ENCODE results near the gene DACT2. TPM values are rescaled to one million over a fixed set of nuclear protein-coding genes. Genes with fewer than 3 reads are reported as not detected.
"Not testable (repeated sequence)": the region's sequence is repeated elsewhere in the genome, so short reads cannot be mapped to it uniquely, and the experiment has no call there.

The DACT2 gene
- total RNA-seq, 3 donors from 2014 or later (not counting 1 experiment from before 2014, with no cell fraction given), result not detected

DNA sequence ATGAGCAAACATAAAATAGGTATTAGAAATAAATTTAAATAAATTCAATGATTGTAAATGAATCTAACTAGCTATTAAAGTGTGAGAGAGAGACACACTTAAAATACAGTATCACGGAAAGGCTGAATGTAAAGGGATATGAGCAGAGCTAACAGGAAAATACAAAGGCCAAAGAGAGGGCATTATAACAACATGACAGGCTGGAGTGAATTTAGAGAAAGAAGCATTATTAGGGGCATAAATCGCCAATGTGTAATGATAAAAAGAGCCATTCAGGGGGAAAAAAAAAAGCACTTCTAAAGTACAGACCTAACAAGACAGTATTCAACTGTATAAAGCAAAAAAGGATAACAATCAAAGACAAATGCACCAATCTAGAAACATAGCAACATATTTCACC lies 28.1 kb downstream of the DACT2 start:
- H3K27me3 Mint-ChIP-seq (ENCODE audit: low read depth in 2 of 2), result peaks cover 7 to 25% of the 10 kb centered on the region in 2 donors
- TF ChIP-seq, protein P1, sequence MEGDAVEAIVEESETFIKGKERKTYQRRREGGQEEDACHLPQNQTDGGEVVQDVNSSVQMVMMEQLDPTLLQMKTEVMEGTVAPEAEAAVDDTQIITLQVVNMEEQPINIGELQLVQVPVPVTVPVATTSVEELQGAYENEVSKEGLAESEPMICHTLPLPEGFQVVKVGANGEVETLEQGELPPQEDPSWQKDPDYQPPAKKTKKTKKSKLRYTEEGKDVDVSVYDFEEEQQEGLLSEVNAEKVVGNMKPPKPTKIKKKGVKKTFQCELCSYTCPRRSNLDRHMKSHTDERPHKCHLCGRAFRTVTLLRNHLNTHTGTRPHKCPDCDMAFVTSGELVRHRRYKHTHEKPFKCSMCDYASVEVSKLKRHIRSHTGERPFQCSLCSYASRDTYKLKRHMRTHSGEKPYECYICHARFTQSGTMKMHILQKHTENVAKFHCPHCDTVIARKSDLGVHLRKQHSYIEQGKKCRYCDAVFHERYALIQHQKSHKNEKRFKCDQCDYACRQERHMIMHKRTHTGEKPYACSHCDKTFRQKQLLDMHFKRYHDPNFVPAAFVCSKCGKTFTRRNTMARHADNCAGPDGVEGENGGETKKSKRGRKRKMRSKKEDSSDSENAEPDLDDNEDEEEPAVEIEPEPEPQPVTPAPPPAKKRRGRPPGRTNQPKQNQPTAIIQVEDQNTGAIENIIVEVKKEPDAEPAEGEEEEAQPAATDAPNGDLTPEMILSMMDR (IDR thresholded peaks at IDR 0.05), result no peak
- Histone ChIP-seq H3K27ac (ENCODE audit: low read length) (no peak overlapping the region), H3K4me3 (ENCODE audit: low read length) (no peak overlapping the region), H3K9me3 (ENCODE audit: control insufficient read depth, insufficient read depth, low read length) (no peaks in the 10 kb centered on the region), H3K4me1 (ENCODE audit: control insufficient read depth, insufficient read depth, low read length) (no peaks in the 10 kb centered on the region), H3K27me3 (ENCODE audit: control insufficient read depth, insufficient read depth, low read length) (no peaks in the 10 kb centered on the region), H3K36me3 (ENCODE audit: control insufficient read depth, insufficient read depth, low read length) (no peaks in the 10 kb centered on the region)
- no peak overlapping the region for H3K4me3 Mint-ChIP-seq
- WGBS (ENCODE audit: insufficient coverage), result 89% methylated on average over 1 of the region's 2 CpGs
- H3K27ac Mint-ChIP-seq, result no peak overlapping the region
- ATAC-seq, result no peak
- H3K9me3 Mint-ChIP-seq, result no peaks in the 10 kb centered on the region
- no peaks in the 10 kb centered on the region for H3K4me1 Mint-ChIP-seq
- DNase-seq, result no peak
- intact Hi-C loops (cut with micrococcal nuclease), result no loop called here
- H3K36me3 Mint-ChIP-seq, result no peaks in the 10 kb centered on the region

DNA sequence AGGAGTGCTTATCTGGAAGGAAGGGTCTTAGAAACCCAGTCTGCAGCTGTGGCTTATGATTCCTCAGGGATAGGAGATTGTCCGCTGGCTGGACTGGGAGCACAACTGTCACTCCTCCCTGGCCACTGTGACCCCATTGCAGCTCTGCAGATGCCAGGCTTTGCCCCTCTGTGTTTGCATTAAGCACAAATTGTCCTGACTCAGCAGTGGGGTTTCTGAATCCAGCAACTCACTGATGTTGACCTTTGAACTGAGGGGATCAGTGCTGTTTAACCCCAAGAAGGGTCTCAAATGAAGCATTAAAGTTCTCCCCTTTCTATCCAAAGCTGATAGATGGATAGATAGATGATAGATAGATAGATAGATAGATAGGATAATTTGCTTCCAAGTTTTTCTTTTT lies 29.5 kb downstream of the DACT2 start:
- intact Hi-C loops (cut with micrococcal nuclease), result no loop called here
- H3K36me3 ChIP-seq (ENCODE audit: control insufficient read depth, insufficient read depth, low read length), result no peaks in the 10 kb centered on the region
- H3K27me3 Mint-ChIP-seq (ENCODE audit: low read depth in 2 of 2), result peaks cover 2 to 16% of the 10 kb centered on the region in 2 donors
- no peaks in the 10 kb centered on the region for H3K4me1 ChIP-seq (ENCODE audit: control insufficient read depth, insufficient read depth, low read length)
- no peak for ATAC-seq
- no peak overlapping the region for H3K4me3 ChIP-seq (ENCODE audit: low read length)
- H3K4me1 Mint-ChIP-seq, result no peaks in the 10 kb centered on the region
- TF ChIP-seq, protein P1 (IDR thresholded peaks at IDR 0.05), result no peak
- no peak overlapping the region for H3K27ac ChIP-seq (ENCODE audit: low read length)
- no peak overlapping the region for H3K27ac Mint-ChIP-seq
- 76% methylated on average over 1 of the region's 1 CpG for WGBS (ENCODE audit: insufficient coverage)
- DNase-seq, result no peak
- H3K27me3 ChIP-seq (ENCODE audit: control insufficient read depth, insufficient read depth, low read length), result no peaks in the 10 kb centered on the region
- H3K9me3 ChIP-seq (ENCODE audit: control insufficient read depth, insufficient read depth, low read length), result no peaks in the 10 kb centered on the region
- no peaks in the 10 kb centered on the region for H3K36me3 Mint-ChIP-seq
- H3K9me3 Mint-ChIP-seq, result no peaks in the 10 kb centered on the region
- H3K4me3 Mint-ChIP-seq, result no peak overlapping the region

DNA sequence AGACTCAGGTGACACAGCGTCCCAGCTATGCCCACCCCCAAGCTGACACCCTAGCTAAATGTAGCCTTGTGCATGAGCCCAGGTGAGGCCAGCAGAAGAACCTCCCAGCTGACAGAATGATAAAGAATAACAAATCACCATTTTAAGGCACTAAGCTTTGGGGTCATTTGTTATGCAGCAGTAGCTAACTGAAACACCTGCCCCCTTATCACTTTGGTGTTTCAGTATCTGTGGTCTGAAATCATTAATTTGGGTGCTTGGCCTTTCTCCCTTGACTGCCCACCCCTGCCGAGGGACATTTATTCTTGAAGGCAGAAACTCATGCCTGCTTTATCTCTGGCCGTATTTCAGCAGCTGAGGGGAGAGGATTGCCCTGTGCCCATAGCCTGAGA lies 30.0 kb downstream of the DACT2 start:
- Mint-ChIP-seq H3K4me1 (no peaks in the 10 kb centered on the region), H3K27me3 (ENCODE audit: low read depth in 2 of 2) (peaks cover 2 to 13% of the 10 kb centered on the region in 2 donors), H3K9me3 (no peaks in the 10 kb centered on the region), H3K36me3 (no peaks in the 10 kb centered on the region), H3K4me3 (no peak overlapping the region), H3K27ac (no peak overlapping the region)
- Histone ChIP-seq H3K36me3 (ENCODE audit: control insufficient read depth, insufficient read depth, low read length) (no peaks in the 10 kb centered on the region), H3K4me3 (ENCODE audit: low read length) (no peak overlapping the region), H3K27ac (ENCODE audit: low read length) (no peak overlapping the region), H3K9me3 (ENCODE audit: control insufficient read depth, insufficient read depth, low read length) (no peaks in the 10 kb centered on the region), H3K27me3 (ENCODE audit: control insufficient read depth, insufficient read depth, low read length) (no peaks in the 10 kb centered on the region), H3K4me1 (ENCODE audit: control insufficient read depth, insufficient read depth, low read length) (no peaks in the 10 kb centered on the region)
- TF ChIP-seq, protein P1 (IDR thresholded peaks at IDR 0.05), result no peak
- intact Hi-C loops (cut with micrococcal nuclease), result no loop called here
- ATAC-seq, result no peak
- no peak for DNase-seq
- WGBS (ENCODE audit: insufficient coverage), result 86% methylated on average over 3 of the region's 3 CpGs

DNA sequence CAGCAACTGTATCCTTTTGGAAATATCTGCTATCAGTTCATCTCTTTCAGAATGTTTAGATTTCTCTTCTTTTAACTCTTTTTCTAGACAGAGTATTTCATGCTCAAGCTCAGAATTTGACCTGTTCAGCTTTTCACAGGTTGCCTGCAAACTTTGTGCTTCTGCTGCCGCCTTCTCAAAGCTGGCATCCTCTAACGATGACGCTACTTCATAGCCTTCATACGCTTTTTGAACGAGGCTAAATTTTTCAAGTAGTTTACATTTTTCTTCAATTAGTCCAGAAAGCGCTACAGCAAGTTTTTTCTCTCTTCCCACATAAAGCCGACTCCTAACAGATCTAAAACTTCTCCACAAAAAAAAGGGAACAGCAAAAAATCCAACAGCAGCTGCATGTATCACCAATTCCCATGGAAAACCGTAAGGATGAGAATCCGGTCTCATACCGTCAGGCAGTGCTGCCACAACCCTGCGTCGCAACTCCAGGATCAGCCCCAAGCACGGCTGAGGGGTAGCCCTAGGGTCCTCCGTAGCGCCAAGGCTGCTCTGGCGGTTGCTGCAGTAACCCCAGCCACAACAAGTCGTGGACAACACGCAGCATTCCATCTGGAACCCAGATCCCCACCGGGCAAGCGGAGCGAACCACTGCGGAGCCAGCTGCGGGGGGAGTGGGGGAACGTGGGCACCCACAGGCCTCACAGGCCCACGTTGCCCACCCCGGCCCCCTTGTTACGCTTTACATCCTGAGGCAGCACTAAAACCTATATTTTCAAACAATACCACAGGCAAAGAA lies 30.6 kb downstream of the DACT2 start:
- ATAC-seq, result no peak
- H3K27me3 Mint-ChIP-seq (ENCODE audit: low read depth in 2 of 2), result peaks cover 2 to 13% of the 10 kb centered on the region in 2 donors

DNA sequence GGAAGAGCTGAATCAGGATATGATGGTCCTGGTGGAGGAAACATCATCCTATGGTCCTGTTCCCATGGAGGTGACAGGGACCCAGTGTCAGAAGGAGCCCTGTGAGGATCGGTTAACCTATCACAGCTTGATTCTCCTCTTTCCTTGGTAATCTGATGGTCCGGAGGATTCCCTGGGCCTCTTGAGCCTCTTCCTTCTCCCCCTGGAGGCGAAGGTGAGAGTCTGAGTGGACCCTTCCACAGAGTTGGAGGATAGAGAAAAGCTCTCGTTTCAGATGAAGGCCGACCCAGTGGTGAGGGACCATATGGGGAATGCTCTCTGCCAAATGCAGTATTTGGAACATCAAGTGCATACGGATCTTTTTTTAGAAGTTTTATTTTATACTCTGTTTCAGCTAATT lies 32.1 kb downstream of the DACT2 start:
- ATAC-seq; DNase-seq; H3K9me3 ChIP-seq (ENCODE audit: control insufficient read depth, insufficient read depth, low read length); H3K4me3 ChIP-seq (ENCODE audit: low read length); intact Hi-C loops (cut with micrococcal nuclease); H3K4me3 Mint-ChIP-seq; H3K36me3 ChIP-seq (ENCODE audit: control insufficient read depth, insufficient read depth, low read length); H3K4me1 Mint-ChIP-seq; H3K27ac ChIP-seq (ENCODE audit: low read length); H3K36me3 Mint-ChIP-seq; H3K27me3 ChIP-seq (ENCODE audit: control insufficient read depth, insufficient read depth, low read length); H3K9me3 Mint-ChIP-seq; H3K4me1 ChIP-seq (ENCODE audit: control insufficient read depth, insufficient read depth, low read length); H3K27ac Mint-ChIP-seq: not testable (repeated sequence)
- WGBS (ENCODE audit: insufficient coverage), result 77% methylated on average over 6 of the region's 6 CpGs
- H3K27me3 Mint-ChIP-seq (ENCODE audit: low read depth in 2 of 2), result peaks cover 2 to 17% of the 10 kb centered on the region in 2 donors

More for the DNA sequence above, 30.6 kb downstream of the DACT2 start:
- Mint-ChIP-seq H3K4me3 (no peak overlapping the region), H3K36me3 (no peaks in the 10 kb centered on the region), H3K9me3 (no peaks in the 10 kb centered on the region), H3K4me1 (no peaks in the 10 kb centered on the region), H3K27ac (no peak overlapping the region)
- H3K9me3 ChIP-seq (ENCODE audit: control insufficient read depth, insufficient read depth, low read length), result no peaks in the 10 kb centered on the region
- intact Hi-C loops (cut with micrococcal nuclease), result no loop called here
- H3K4me1 ChIP-seq (ENCODE audit: control insufficient read depth, insufficient read depth, low read length), result no peaks in the 10 kb centered on the region
- no peaks in the 10 kb centered on the region for H3K36me3 ChIP-seq (ENCODE audit: control insufficient read depth, insufficient read depth, low read length)
- 89% methylated on average over 27 of the region's 27 CpGs for WGBS (ENCODE audit: insufficient coverage)
- no peak for DNase-seq
- no peak overlapping the region for H3K27ac ChIP-seq (ENCODE audit: low read length)
- TF ChIP-seq, protein P1 (IDR thresholded peaks at IDR 0.05), result no peak
- H3K27me3 ChIP-seq (ENCODE audit: control insufficient read depth, insufficient read depth, low read length), result no peaks in the 10 kb centered on the region
- no peak overlapping the region for H3K4me3 ChIP-seq (ENCODE audit: low read length)
